PC-3 (cell line): ENCODE data around the gene NAV2.

Experiments used
- CTCF ChIP-seq: fragments of 300-600 bp; sonication (generic); conservative IDR thresholded peaks from 2 replicates; pipeline ENCODE4 v1.5.1; 2017; ENCODE audit warnings: antibody characterized with exemption, low read depth, mild to moderate bottlenecking, low read length
- EZH2 ChIP-seq: fragments of 300-600 bp; sonication (generic); IDR thresholded peaks from one replicate; pipeline ENCODE4 v1.6.1; 2017; ENCODE audit warnings: antibody characterized with exemption, mild to moderate bottlenecking, low read length; ENCODE audit not compliant: unreplicated experiment

DNA sequence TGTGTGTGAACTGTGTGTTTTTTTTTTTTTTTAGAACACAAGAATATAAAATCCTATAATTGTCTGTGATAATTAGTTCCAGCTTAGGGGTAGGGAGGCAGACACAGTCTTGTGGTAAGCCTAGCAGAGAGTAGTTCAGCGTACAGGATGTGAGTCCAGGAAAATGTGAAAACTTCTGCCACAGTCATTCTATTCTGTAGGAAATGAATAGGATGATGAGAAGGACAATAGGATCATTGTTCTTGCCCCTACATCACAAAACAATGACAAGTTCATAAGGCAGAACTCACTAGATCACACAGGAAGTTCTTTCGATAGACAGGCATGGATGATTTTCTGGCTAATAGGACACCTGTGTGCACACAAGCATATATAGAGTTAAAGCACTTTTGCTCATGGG lies 132.2 kb downstream of the NAV2 start:
- TF ChIP-seq CTCF (no peak), EZH2 (no peak)
